Stimulated activated CD4-positive, alpha-beta T cell treated with anti-CD3 and anti-CD28 coated beads, Interleukin-1b, Interleukin-23, amount 100 ng/mL, for 48 hours (primary cell): ENCODE data around the gene REEP6.

Experiments
- DNase-seq: peaks from one replicate; pipeline ENCODE4 v3.0.0-alpha.2; 2020

REEP6 gene

DNA sequence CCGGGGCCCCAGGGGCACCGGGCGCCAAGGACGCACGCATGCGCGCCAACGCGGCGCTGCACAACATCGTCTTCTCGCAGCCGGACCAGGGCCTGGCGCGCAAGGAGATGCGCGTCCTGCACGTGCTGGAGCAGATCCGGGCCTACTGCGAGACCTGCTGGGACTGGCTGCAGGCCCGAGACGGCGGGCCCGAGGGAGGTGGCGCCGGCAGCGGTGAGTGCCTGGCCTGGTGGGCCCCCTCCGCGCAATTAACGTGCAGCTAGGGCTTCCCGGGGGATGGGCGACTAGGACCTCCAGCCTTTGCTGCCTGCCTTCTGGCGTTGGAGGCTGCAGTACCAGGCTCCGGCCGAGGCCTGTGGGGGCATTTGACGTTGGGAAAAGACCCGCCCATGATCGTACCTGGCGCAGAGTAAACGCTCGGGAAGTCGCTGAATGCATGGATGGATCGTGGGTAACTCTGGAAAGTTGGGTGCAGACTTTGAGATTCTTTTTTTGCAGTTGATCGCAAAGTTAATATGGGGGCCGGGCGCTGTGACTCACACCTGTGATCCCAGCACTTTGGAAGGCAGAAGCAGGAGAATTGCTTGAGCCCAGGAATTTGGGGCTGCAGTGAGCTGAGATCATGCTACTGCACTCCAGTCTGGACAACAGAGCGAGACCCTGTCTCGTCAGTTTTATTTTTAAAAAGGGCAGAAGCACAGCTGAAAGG is 33.8 kb upstream of the REEP6 start:
- DNase-seq = no peak

DNA sequence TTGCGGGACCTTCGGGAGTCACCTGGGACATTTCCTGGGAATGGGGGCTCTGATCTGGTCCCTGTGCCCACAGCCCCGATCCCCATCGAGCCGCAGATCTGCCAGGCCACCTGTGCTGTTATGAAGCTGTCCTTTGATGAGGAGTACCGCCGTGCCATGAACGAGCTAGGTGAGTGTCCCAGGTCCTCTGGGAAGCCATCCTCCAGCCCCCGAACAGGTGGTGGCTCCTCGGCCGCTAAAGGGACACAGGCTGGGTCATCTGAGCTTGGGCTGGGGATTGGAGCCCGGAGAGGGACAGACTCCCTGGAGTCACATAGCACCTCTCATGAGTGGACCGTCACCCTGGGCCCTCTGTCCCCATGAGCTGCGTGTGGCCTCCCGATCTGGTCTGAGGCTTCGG is 33.1 kb upstream of the REEP6 start:
- no peak for DNase-seq

DNA sequence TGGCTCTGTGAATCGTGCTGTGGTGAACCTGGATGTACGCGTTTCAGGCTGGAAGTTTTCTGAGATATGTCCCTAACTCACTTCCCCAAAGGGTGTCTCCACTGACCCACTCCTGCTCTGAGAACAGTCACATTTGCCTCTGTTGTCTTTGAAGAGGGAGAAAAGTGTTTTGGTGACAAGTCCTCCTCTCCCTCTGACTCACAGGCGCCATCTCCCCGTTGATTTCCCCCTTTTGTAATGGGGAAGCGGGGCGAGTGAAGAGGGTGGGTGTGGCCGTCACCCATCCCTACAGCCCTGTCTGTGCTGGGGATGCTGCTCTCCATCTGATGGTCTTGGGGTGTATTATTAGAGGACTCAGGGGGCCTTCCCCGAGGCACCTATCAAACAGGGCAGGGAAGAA is 31.5 kb upstream of the REEP6 start:
- no peak for DNase-seq

DNA sequence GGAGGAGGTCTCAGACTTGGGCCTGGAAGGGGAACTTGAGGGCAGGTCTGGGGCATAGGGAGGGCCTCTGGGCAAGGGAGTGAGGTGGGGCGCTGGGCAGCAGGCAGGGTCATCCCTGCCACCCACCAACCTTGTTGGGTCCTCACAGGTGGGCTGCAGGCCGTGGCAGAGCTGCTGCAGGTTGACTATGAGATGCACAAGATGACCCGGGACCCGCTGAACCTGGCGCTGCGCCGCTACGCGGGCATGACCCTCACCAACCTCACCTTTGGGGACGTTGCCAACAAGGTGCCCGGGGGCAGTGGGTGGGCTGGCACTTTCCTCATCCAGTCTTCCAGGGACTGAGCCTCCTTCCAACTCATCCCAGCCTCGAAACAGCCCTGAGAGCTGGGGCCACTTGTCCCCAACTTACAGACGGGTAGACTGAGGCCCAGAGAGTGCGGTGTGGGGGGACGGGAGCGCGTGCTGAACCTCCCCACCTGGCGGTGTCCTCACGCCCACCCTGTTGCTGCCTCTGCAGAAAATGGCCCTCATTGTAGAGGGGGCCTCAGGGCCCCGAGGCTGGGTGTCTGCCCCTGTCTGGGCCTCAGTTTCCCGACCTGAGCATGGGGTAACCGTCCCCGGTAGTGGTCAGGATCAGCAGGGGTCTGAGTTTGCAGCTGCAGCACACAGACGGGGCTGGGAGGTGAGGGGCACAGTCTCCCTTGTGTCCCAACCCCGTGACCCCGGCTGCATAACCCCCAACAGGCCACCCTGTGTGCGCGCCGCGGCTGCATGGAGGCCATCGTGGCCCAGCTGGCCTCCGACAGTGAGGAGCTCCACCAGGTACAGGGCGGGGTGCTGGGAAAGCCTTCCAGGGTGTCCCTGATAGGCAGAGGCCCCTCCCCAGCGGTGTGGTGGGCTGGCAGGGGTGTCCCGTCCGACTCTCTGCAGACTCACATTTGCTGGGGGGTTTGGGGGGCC is 30.7 kb upstream of the REEP6 start:
- no peak for DNase-seq

DNA sequence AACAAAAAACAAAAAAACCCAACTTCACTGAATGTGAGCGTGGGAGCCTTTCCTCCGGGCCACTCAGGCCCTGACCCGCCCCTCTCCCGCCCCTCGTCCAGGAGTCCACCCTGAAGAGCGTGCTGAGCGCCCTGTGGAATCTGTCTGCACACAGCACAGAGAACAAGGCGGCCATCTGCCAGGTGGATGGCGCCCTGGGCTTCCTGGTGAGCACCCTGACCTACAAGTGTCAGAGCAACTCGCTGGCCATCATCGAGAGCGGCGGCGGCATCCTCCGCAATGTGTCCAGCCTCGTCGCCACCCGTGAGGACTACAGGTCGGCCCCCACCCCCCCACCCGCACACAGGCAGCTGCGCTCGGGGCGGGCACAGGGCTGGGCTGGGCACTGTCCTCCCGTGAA is 29.1 kb upstream of the REEP6 start:
- DNase-seq = no peak

DNA sequence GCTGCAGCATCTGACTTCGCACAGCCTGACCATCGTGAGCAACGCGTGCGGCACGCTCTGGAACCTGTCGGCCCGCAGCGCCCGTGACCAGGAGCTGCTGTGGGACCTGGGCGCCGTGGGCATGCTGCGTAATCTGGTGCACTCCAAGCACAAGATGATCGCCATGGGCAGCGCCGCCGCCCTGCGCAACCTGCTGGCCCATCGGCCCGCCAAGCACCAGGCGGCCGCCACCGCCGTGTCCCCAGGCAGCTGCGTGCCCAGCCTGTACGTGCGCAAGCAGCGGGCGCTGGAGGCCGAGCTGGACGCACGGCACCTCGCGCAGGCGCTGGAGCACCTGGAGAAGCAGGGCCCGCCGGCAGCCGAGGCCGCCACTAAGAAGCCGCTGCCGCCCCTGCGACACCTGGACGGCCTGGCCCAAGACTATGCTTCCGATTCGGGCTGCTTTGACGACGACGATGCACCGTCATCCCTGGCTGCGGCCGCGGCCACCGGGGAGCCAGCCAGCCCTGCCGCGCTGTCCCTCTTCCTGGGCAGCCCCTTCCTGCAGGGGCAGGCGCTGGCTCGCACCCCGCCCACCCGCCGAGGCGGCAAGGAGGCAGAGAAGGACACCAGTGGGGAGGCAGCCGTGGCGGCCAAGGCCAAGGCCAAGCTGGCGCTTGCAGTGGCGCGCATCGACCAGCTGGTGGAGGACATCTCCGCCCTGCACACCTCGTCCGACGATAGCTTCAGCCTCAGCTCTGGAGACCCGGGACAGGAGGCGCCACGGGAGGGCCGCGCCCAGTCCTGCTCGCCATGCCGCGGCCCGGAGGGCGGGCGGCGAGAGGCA is 25.6 kb upstream of the REEP6 start:
- DNase-seq = peak; percentile 36

DNA sequence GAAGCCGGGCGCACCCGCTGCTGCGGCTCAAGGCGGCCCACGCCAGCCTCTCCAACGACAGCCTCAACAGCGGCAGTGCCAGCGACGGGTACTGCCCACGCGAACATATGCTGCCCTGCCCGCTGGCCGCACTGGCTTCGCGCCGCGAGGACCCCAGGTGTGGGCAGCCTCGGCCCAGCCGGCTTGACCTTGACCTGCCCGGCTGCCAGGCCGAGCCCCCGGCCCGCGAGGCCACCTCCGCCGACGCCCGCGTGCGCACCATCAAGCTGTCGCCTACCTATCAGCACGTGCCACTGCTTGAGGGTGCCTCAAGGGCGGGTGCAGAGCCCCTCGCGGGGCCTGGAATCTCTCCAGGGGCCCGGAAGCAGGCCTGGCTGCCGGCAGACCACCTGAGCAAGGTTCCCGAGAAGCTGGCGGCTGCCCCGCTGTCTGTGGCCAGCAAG is 24.9 kb upstream of the REEP6 start:
- DNase-seq = no peak

DNA sequence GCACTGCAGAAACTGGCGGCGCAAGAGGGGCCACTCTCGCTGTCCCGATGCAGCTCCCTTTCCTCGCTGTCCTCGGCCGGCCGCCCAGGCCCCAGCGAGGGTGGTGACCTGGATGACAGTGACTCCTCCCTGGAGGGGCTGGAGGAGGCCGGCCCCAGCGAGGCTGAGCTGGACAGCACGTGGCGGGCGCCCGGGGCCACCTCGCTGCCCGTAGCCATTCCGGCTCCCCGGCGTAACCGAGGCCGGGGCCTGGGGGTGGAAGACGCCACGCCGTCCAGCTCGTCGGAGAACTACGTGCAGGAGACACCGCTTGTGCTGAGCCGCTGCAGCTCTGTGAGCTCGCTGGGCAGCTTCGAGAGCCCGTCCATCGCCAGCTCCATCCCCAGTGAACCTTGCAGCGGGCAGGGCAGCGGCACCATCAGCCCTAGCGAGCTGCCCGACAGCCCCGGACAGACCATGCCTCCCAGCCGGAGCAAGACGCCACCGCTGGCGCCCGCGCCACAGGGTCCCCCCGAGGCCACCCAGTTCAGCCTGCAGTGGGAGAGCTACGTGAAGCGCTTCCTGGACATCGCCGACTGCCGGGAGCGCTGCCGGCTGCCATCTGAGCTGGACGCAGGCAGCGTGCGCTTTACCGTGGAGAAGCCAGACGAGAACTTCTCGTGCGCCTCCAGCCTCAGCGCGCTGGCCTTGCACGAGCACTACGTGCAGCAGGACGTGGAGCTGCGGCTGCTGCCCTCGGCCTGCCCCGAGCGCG is 24.3 kb upstream of the REEP6 start:
- DNase-seq = no peak

DNA sequence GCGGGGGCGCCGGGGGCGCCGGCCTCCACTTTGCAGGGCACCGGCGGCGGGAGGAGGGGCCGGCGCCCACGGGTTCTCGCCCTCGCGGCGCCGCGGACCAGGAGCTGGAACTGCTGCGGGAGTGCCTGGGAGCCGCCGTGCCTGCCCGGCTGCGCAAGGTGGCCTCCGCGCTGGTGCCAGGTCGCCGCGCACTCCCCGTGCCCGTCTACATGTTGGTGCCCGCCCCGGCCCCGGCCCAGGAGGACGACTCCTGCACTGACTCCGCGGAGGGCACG is 23.8 kb upstream of the REEP6 start:
- no peak for DNase-seq

DNA sequence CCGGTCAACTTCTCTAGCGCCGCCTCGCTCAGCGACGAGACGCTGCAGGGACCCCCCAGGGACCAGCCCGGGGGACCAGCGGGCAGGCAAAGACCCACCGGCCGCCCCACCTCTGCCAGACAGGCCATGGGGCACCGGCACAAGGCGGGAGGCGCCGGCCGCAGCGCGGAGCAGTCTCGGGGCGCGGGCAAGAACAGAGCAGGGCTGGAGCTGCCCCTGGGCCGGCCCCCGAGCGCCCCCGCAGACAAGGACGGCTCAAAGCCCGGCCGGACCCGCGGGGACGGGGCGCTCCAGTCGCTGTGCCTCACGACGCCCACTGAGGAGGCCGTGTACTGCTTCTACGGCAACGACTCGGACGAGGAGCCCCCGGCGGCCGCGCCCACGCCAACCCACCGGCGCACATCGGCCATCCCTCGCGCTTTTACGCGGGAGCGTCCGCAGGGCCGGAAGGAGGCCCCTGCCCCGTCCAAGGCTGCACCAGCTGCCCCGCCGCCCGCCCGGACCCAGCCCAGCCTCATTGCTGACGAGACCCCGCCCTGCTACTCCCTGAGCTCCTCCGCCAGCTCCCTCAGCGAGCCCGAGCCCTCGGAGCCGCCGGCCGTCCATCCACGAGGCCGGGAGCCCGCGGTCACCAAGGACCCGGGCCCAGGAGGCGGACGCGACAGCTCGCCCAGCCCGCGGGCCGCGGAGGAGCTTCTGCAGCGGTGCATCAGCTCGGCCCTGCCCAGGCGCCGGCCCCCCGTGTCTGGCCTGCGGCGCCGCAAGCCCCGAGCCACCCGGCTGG is 23.3 kb upstream of the REEP6 start:
- no peak for DNase-seq

DNA sequence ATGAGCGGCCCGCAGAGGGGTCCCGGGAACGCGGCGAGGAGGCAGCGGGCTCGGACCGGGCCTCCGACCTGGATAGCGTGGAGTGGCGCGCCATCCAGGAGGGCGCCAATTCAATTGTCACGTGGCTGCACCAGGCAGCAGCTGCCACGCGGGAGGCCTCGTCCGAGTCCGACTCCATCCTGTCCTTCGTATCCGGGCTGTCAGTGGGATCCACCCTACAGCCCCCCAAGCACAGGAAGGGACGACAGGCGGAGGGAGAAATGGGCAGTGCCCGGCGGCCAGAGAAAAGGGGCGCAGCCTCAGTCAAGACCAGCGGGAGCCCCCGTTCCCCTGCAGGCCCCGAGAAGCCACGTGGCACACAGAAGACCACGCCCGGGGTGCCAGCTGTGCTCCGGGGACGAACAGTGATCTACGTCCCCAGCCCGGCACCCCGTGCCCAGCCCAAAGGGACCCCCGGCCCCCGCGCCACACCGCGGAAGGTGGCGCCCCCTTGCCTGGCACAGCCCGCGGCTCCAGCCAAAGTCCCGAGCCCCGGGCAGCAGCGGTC is 22.6 kb upstream of the REEP6 start:
- no peak for DNase-seq

DNA sequence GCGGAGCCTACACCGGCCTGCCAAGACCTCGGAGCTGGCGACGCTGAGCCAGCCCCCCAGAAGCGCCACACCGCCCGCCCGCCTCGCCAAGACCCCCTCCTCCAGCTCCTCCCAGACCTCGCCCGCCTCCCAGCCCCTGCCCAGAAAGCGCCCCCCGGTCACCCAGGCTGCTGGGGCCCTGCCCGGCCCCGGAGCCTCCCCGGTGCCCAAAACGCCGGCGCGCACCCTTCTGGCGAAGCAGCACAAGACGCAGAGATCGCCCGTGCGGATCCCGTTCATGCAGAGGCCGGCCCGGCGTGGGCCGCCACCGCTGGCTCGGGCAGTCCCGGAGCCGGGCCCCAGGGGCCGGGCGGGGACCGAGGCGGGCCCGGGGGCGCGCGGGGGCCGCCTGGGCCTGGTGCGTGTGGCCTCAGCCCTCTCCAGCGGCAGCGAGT is 22.1 kb upstream of the REEP6 start:
- no peak for DNase-seq

DNA sequence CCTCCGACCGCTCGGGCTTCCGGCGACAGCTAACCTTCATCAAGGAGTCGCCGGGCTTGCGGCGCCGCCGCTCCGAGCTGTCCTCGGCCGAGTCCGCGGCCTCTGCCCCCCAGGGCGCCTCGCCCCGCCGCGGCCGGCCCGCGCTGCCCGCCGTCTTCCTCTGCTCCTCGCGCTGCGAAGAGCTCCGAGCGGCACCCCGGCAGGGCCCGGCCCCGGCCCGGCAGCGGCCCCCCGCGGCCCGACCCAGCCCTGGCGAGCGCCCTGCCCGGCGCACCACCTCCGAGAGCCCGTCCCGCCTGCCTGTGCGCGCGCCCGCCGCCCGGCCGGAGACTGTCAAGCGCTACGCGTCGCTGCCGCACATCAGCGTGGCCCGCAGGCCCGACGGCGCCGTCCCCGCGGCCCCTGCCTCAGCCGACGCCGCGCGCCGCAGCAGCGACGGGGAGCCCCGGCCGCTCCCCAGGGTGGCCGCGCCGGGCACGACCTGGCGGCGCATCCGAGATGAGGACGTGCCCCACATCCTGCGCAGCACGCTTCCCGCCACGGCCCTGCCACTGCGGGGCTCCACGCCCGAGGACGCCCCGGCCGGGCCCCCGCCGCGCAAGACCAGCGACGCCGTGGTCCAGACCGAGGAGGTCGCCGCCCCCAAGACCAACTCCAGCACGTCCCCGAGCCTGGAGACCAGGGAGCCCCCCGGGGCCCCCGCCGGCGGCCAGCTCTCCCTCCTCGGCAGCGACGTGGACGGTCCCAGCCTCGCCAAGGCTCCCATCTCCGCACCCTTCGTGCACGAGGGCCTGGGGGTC is 21.5 kb upstream of the REEP6 start:
- DNase-seq = no peak

DNA sequence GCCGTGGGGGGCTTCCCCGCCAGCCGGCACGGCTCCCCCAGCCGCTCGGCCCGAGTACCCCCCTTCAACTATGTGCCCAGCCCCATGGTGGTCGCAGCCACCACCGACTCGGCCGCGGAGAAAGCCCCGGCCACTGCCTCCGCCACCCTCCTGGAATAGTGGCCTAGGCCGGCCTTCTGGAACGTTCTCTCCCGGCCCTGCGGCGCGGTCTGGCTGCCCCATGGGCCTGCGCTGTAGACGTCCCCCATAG is 21.0 kb upstream of the REEP6 start:
- DNase-seq = no peak

DNA sequence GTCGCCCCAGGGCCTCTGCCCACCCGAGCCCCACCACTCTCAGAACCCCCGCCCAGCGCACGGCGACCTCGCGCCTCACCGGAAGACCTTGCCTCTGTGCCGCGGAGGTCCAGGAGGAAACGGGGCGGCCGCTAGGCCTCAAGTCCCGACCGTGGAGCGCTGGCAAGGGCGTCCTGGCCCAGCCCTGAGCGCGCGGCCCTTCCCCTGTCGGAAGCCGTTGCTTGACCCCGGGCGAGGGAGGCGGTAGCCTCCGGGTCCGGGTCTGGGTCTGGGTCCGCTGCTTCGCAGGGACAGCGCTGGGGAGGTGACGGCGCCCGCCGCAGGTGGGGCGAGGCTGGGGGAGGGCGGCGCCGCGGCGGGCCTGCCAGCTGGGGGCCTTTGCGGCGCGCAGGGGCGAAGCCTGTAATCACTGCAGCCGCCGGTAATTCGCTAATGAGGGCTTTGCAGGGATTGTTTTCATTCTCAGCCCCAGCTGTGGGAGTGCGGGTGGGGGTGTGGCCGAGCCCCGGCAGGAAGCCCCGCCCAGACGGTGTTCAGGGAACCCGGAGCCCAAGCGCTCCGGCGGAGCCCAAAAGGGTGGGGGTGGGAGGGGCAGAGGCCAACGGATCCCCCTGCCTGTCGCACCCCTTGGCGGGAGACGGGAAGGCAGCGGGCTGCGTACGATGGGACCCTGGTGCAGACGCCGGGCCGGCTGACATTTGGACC is 20.5 kb upstream of the REEP6 start:
- peak; percentile 59 for DNase-seq

DNA sequence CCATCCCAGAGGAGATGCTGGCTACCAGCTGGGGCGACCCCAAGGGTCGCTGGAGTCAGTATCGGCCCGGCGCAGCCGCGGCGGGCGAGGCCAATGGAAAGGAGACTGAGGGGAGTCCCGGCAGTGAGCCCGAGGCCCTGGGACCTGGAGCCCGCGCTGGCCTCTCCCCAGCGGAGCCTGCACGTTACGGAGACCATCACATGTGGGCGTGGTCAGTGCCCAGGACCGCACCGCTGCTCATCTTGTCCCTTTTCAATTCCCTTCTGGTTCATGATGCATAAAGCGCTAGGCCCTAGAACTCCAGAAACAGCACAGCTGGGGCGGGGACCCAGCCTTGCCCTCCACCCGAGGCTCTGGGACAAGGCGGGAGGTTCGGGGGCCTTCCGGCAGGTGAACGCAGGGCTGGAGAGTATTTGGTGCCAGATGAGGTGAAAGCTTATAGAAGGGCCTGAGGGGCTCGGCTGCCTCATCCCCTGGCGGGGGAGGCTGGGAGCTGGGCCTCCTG is 19.9 kb upstream of the REEP6 start:
- no peak for DNase-seq

DNA sequence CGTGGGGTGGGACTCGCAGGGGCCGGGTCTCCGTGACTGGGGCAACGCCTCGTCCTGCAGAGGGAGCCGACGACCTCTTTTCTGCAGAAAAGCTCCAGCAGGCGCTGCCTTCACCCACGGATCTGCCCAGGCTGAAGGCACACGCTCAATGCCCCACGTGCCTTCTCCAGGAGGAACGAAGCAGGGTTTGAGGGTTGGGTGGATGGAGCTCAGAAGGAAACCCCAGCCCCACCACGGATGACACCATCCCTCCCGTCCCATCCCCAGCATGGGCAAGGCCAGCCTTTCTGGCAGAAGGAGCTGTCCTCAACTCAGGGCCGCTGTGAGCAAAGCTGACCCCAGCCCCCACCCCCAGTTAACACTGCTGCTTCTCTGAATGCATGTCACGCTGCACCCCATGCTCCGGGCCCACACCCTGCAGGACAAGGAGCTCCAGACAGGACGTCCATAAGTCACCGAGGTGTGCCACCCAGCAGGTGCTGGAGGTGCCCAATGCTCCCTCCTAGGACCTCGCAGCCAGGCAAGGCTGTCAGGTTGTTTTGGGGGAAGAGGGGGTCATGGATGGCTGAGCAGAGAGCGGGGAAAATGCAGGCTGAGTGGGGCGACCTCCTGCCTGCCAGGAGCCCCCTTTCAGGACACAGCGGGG is 19.3 kb upstream of the REEP6 start:
- no peak for DNase-seq

DNA sequence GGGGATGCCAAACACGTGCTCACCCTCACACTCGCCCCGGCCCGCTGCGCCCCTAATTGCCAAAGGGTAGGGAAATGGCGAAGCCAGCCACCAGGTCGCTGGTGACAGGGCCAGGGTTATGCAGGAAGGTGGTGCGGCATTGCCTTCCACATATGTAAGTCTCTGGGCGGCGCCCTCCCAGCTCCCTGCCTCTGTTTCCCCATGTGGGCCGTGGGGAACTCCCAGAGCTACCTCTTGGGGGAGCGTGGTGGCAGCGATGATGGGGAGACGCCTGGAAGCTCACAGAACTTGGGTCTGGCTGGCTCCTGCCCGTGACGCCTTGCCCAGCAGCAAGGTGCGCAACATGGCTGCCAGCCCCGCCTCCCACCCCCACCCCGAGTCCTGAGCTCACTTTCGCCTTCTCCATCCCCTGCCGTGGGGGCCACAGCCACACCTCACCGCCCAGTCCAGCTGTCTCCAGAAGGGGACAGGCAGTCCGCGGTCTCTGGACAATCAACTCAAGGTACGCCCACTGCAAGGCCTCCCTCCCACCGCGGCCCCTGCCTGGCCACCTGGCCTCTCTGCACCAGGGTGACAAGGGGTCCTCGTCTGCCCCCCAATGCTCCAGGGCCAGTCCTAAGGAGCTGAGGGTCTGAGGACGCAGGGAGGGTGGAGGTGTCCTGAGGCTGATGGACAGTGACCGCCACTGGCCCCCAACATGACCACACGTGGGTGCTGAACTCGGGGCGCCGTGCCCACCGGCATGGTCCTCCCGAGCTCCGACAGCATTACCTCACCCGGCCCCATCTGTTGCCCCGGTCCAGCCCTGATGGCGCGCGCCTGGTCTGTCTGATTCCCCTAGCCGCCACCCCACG is 18.5 kb upstream of the REEP6 start:
- no peak for DNase-seq
